Stimulated activated CD8-positive, alpha-beta memory T cell treated with anti-CD3 and anti-CD28 coated beads, Interleukin-15, amount 100 ng/mL, for 1 hour (primary cell): ENCODE data around the gene NEAT1.
A peak's percentile ranks its signal among the peaks of the same experiment; 100 is the strongest.
"Not testable (repeated sequence)": the region's sequence is repeated elsewhere in the genome, so short reads cannot be mapped to it uniquely, and the experiment has no call there.

Source experiments
- DNase-seq: peaks from one replicate; pipeline ENCODE4 v3.0.0-alpha.2; 2020; ENCODE audit warnings: low read depth

Gene NEAT1

DNA sequence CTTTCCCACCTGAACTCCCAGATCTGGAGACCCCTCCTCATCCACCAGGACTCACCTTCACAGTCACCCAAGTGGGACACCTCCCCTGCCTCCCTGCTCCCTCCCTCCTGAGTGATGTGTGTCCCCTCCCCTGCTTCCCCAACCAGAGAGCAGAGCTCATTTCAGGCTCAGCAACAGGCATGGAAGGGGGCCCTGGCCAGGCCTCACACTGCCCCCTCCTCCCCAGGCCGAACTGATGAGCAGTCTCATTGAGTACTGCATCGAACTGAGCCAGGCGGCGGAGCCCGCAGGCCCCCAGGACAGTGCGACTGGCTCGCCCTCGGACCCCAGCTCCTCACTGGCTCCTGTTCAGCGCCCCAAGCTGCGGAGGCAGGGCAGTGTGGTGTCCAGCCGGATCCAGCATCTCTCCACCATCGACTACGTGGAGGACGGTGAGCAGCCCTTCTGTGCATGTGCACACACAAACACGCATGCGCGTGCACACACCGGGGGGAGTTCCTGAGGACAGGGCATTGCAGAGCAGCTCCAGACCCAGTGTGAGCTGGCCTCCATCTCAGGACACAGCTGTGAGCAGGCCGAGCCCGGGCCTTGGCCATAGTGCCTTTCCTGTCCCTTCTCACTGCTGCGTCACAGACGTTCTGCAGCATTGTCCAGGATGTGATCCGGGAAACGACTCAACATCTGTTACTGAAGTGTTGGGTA lies 17.8 kb upstream of the NEAT1 start:
- no peak for DNase-seq

DNA sequence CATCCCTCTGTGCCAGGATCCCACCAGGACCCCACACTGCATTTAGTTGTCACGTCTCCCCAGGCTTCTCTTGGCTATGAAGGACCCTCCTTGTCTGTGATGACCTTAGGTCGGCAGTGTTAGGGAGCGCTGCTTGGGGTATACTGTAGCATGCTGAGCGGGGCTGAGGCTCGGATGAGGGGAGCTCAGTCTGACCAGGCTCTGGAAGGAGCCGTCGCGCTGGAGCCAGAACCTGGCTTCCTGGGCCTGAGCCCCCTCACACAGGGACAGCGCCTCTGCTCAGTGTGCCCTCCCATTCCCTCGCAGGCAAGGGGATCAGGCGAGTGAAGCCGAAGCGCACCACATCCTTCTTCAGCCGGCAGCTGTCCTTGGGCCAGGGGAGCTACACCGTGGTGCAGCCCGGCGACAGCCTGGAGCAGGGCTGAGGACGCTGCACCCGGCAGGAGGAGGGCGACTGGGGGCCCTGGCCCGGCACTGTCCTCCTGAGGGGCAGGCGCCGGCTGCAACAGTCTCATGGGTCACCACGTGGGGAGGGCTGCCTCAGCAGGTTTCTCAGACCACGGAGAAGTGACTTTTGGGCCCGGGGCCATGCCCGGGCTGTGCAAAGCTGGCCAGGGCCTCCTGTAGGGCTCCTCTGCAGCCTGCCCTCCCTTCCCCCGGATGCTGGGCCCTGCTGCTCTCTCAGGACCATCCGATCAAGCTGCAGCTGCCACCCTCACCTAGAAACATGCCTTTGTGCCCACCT lies 11.5 kb upstream of the NEAT1 start:
- no peak for DNase-seq

GRCh38 chr11:65411681-65412070 lies 10.9 kb upstream of the NEAT1 start:
- no peak for DNase-seq

- no peak for DNase-seq
Measured at GRCh38 chr11:65412271-65413076, 10.1 kb upstream of the NEAT1 start.

GRCh38 chr11:65413077-65413664 lies 9.4 kb upstream of the NEAT1 start:
- DNase-seq = not testable (repeated sequence)

DNA sequence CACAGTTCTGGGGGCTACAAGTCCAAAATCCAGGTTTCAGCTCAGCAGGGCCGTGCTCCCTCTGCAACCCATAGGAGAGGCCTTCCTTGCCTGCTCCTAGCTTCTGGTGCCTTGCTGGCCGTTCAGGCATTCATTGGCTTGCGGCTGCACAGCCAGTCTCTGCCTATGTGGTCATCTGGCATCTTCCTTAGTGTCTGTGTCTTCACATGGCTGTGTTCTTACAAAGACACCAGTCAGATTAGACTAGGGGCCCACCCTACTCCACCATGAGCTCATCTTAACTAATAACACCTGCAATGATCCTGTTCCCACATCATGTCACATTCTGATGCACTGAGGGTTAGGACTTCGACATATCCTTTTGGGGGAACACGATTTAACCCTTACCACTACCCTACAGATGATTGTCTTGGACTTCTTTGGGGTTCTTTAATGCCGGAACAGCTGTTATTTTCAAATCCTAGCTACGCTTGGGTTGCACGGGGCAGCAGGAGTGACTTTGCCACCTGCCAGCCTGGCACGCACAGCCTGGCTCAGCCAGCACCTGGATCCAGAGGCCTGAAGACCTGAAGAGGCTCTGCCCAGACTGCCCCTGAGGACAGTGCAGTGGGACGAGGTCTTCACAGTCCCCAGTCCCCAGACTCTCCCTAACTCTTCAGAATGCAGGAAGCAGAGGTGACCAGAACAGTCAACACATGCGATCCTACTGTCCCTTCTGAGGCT lies 7.7 kb upstream of the NEAT1 start:
- DNase-seq = no peak

GRCh38 chr11:65415499-65416340 lies 6.9 kb upstream of the NEAT1 start:
- DNase-seq = no peak

DNA sequence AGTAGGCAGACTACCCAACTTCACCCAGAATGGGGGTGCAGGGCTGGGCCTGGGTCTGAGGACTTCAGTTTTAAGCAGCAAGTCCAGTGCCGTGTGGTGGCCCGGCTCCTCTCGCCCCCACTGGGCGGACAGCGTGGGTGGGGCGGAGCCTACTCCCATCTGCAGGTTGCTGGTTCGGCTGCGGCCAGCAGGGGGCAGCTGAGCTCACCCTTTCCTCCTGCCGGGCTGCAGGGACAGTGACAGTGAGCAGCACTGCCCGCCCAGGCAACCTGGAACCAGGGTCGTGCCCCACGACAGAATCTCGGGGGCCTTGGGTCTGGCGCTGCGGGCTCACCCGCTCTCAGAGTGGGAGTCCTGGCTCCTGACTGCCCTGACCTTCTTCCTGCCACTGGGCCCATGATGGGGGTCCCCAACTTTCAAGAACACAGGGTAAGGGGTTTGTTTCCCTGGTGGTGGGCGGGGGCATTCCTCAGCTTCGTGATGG lies 6.2 kb upstream of the NEAT1 start:
- DNase-seq = peak; percentile 85

DNA sequence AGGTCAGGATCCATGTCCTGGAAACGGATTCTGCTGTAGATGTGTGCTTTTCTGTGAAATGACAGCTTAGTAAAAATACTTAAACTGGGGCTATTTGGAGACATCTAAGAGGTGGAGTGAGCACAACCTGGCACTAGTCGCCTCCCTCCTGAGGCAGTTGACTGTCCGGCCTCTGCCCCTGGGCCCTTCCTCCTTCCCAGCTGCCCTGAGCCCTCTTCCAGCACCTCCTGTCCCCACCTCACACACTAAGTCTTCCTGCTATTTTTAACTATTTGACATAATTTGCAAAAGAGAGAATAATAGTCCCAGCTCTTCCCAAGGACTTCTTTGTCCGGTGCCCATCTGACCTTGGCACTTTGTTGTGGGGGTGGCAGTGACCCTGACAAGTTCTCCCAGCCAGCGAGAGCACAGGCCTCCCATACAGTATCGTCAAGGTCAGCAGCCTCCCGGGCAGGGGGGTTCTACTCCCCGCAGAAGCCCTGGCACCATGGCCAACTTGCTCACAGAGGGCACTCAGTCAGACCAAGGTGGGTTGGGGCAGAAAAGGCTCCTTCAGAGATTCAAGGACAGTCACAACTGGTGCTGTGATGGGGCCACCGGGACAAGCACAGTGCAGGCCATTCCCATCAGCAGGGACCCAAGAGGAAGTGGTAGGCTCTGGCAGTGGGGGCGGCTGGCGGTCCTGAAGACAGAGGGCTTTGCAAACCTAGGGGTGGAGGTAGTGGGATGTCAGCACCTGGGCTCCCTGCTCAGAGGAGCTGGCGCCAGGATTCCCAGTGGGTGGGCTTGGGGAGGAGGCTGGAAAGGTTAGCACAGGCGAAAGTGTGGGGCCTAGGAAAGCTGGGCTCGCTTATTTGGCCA lies 5.5 kb upstream of the NEAT1 start:
- DNase-seq = no peak

DNA sequence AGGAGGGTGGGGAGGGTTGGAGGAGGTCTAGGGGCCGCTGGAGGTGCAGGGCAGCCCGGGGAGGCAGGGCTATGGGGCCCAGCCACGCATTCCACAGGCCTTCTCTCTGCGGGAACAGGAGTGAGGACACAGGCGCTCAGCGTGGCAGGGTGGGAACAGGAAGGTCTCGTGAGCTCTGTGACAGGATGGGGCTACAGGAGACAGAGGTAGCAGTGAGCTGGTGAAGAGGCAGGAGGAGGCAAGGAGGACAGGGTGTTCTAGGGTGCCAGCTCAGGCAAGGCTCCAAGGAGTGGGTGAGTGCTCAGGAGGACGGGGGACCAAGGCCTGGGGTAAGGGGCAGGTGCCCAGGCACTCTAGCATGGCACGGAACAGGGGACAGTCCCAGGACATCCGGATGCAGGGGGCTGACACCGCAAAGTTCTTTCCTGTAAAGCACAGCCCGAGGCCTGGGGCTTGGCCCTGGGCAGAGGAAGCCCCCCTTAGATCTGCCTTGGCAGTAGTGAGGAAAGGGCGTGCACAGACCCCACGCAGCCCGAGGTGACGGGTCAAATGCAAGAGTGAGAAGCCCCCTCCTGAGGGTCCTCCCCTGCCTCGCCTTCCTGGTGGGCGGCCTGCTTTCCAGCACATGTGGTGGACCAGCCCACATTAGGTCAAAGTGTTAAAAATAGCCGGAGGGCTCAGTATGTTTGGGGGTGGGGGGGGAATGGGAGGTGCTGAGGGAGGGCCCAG lies 4.7 kb upstream of the NEAT1 start:
- DNase-seq = no peak

GRCh38 chr11:65418431-65418680 lies 4.2 kb upstream of the NEAT1 start:
- no peak for DNase-seq

- DNase-seq = peak; percentile 56
Measured at GRCh38 chr11:65418681-65419459, 3.7 kb upstream of the NEAT1 start.

DNA sequence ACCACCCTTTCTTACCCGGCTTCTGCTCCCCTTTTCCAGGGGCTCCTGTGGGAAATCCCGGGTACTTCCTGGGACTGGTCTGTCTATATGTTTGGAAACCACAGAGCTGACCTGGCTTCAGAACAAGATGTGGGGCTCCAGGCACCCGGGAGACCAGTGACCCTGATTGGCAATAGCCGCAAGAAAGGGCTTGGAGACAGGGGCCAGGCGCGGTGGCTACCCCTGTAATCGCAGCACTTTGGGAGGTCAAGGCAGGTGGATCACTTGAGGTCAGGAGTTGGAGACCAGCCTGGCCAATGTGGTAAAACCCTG lies 3.2 kb upstream of the NEAT1 start:
- DNase-seq = no peak

- no peak for DNase-seq
Measured at GRCh38 chr11:65419772-65420481, 2.7 kb upstream of the NEAT1 start.

DNA sequence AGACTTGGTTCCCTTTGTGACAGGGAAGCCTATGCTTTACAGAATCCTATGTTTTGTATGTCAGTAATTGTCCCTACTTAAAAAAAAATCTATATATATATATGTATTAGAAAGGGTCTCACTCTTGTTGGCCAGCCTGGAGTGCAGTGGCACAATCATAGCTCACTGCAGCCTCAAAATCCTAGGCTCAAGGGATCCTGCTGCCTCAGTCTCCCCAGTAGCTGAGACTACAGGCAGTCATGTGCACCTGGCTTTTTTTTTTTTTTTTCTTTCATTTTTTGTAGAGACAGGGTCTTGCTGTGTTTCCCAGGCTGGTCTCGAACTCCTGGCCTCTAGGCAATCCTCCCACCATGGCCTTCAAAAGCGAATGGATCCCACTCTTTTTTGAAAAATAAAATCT lies 2.1 kb upstream of the NEAT1 start:
- no peak for DNase-seq

DNA sequence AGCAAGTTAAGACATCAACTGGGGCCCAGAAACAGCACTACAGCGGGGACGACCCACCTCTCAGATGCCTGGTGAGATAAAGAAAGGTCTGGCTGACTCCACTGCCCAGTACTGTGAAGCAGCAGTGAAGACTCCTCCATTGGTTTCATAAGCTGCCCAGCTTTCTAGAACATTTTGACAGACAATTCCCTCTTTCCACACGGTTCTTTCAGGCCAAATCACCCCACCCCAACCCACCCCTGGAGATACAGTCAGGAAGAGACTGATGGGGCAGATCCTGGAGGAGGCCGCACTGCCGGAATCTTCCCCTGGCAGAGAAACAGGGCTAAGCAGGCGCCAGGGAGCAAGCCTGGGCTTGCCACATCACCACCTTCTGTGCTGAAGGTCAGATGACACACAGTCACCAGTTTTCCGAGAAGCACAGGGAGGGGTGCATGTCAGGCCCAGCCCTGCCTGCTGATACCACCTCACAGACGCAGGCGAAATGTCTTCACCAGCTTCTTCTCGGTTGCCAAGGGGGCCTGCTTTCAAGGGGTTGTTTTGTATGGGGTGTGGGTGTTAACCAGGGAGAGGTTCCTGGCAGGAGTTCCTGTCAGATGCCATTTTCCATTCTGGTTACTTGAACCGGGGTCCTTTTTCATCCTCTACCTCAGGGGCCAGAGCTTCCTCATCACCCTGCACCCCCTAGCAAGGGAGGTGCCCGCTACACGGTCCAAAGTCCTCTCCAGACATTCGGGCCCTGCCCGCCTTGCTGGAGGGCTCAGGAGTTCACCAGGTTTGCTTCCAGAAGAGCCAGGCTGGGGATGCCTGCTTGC lies 1.4 kb upstream of the NEAT1 start:
- DNase-seq = peak; percentile 77
